ENCODE measurements around the gene GRSF1.

DNA sequence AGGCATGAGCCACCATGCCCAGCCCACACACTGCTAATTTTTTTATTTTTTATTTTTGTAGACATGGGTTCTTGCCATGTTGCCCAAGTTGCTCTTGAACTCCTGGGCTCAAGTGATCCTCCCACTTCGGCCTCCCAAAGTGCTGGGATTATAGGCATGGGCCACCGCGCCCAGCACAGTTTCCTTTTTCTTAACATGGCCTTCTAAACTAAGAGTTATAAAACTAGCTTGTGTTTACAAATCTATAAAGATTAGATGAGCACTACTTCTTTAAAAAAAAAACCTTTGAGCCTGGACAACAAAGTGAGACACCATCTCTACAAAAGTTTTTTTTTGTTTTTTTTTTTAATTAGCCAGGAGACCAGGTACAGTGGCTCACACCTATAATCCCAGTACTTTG, 10.7 kb downstream of the GRSF1 start:
- no peak for TF ChIP-seq POLR2AphosphoS5 (IDR thresholded peaks at IDR 0.05; ENCODE audit: low read depth, low read length)
- TF ChIP-seq, protein P1, sequence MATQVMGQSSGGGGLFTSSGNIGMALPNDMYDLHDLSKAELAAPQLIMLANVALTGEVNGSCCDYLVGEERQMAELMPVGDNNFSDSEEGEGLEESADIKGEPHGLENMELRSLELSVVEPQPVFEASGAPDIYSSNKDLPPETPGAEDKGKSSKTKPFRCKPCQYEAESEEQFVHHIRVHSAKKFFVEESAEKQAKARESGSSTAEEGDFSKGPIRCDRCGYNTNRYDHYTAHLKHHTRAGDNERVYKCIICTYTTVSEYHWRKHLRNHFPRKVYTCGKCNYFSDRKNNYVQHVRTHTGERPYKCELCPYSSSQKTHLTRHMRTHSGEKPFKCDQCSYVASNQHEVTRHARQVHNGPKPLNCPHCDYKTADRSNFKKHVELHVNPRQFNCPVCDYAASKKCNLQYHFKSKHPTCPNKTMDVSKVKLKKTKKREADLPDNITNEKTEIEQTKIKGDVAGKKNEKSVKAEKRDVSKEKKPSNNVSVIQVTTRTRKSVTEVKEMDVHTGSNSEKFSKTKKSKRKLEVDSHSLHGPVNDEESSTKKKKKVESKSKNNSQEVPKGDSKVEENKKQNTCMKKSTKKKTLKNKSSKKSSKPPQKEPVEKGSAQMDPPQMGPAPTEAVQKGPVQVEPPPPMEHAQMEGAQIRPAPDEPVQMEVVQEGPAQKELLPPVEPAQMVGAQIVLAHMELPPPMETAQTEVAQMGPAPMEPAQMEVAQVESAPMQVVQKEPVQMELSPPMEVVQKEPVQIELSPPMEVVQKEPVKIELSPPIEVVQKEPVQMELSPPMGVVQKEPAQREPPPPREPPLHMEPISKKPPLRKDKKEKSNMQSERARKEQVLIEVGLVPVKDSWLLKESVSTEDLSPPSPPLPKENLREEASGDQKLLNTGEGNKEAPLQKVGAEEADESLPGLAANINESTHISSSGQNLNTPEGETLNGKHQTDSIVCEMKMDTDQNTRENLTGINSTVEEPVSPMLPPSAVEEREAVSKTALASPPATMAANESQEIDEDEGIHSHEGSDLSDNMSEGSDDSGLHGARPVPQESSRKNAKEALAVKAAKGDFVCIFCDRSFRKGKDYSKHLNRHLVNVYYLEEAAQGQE (IDR thresholded peaks at IDR 0.05; ENCODE audit: insufficient read depth in 1 of 2, low read depth in 2 of 2, low read length in 2 of 2) = no peak

All from PFSK-1 (cell line).